HepG2 (cell line): Measurements from ENCODE around the gene MTR. TPM values are rescaled to one million over a fixed set of nuclear protein-coding genes. Genes with fewer than 3 reads are reported as not detected.

Source experiments
- ATAC-seq: fragments of 200-7000 bp; cut with Tn5 transposase; 3 replicates; pipeline ENCODE4 v1.9.1; 2020; ENCODE audit warnings: mild to moderate bottlenecking, moderate library complexity
- BruUV-seq: library from RNA; stranded (reverse); fragments of 400-500 nt; replicated peaks from 2 replicates; lab custom pipeline; 2021; lab: Mats Ljungman, UMichigan
- CTCF ChIA-PET: fragments of 300-600 bp; formaldehyde crosslinking; extraction: SDS; loops from one replicate; lab custom pipeline; 2021; ENCODE audit warnings: low total read pairs, inconsistent platforms, low intra/inter-chr PET ratio; lab: Yijun Ruan, JAX
- POLR2A ChIA-PET: fragments of 350-600 bp; sonication (Branson Sonifier 250); formaldehyde crosslinking; loops from one replicate; lab custom pipeline; 2020; ENCODE audit warnings: antibody characterized with exemption, inconsistent platforms; lab: Yijun Ruan, JAX
- DNase-seq: peaks from one replicate; pipeline ENCODE4 v3.0.0-alpha.2; 2015; ENCODE audit warnings: low spot score
- FAIRE-seq: peaks from 3 replicates; lab custom pipeline; 2011; peaks lifted over from hg19 to GRCh38; lab: Jason Lieb, UNC
- H2AFZ ChIP-seq: one replicate; pipeline ENCODE4 v1.6.1; 2011; ENCODE audit warnings: low read length, inconsistent platforms
- H3K27ac ChIP-seq: fragments of 300-600 bp; 3 replicates; pipeline ENCODE4 v1.8.0; 2011; ENCODE audit warnings: mixed run types, mild to moderate bottlenecking, mixed read lengths, low read length, inconsistent platforms; ENCODE audit not compliant: insufficient read depth; ENCODE audit errors: extremely low read length
- H3K27me3 ChIP-seq, 2 experiments: fragments of 200-600 bp in 1 of 2; 2 replicates in 1 of 2; 3 replicates in 1 of 2; pipeline versions ENCODE4 v1.6.0 to v1.8.0; 2011; ENCODE audit warnings: low read length in 2 of 2, mild to moderate bottlenecking in 2 of 2, moderate library complexity in 2 of 2, inconsistent platforms in 1 of 2; ENCODE audit not compliant: insufficient read depth in 2 of 2, control insufficient read depth in 1 of 2
- H3K36me3 ChIP-seq, 2 experiments: fragments of 200-600 bp in 1 of 2; replicated peaks in 1 of 2; 2 replicates in 1 of 2; 3 replicates in 1 of 2; pipeline versions ENCODE4 v1.5.1 to v1.8.0; 2011; ENCODE audit warnings: low read length in 2 of 2, inconsistent platforms in 1 of 2; ENCODE audit not compliant: insufficient read depth in 2 of 2, control insufficient read depth in 1 of 2
- H3K4me1 ChIP-seq: 2 replicates; pipeline ENCODE4 v1.5.1; 2012; ENCODE audit warnings: low read length, inconsistent platforms; ENCODE audit not compliant: insufficient read depth
- H3K4me2 ChIP-seq: 2 replicates; pipeline ENCODE4 v1.6.0; 2011; ENCODE audit warnings: low read depth, low read length, inconsistent platforms
- H3K4me3 ChIP-seq, 3 experiments: fragments of 200-600 bp in 1 of 3; sonication (generic), shearing (Covaris generic) in 1 of 3; replicated peaks in 1 of 3; 2 replicates each; pipeline ENCODE4 v1.5.1; 2011 to 2016; ENCODE audit warnings: low read length in 3 of 3, inconsistent platforms in 2 of 3, low read depth in 2 of 3, mild to moderate bottlenecking in 2 of 3, control low read depth in 1 of 3, mixed read lengths in 1 of 3; ENCODE audit not compliant: insufficient read depth in 1 of 3
- H3K79me2 ChIP-seq: one replicate; pipeline ENCODE4 v1.6.1; 2011; ENCODE audit warnings: low read length, inconsistent platforms; ENCODE audit not compliant: insufficient read depth
- H3K9ac ChIP-seq: 2 replicates; pipeline ENCODE4 v1.6.0; 2011; ENCODE audit warnings: mild to moderate bottlenecking, low read depth, low read length, inconsistent platforms; ENCODE audit not compliant: insufficient read depth
- H3K9me3 ChIP-seq: 2 replicates; pipeline ENCODE4 v1.5.1; 2012; ENCODE audit warnings: mild to moderate bottlenecking, low read length
- H4K20me1 ChIP-seq: 2 replicates; pipeline ENCODE4 v1.6.0; 2011; ENCODE audit warnings: inconsistent platforms, mild to moderate bottlenecking, low read length, moderate library complexity; ENCODE audit not compliant: insufficient read depth
- MIER3 ChIP-seq: IDR thresholded peaks from 2 replicates; pipeline ENCODE4 v1.6.1; 2016; ENCODE audit warnings: missing compliant biosample characterization, borderline replicate concordance
- WGBS: methylation state at CpG from one replicate; pipeline ENCODE4 v1.1.6; 2017; ENCODE audit warnings: low lambda C conversion rate; 5-methylcytosine and 5-hydroxymethylcytosine counted together
- in situ Hi-C: cut with HindIII; loops from 2 replicates; pipeline ENCODE4 v1.10.0; 2017; ENCODE audit warnings: low pct_unique_long_range_greater_than_20kb; ENCODE audit not compliant: extremely low pct_ligation_motif_present
- intact Hi-C: fragments of 100-400 bp; cut with micrococcal nuclease; formaldehyde crosslinking; loops from one replicate; pipeline ENCODE4 v1.10.0; 2022; ENCODE audit not compliant: unreplicated experiment
- polyA plus RNA-seq, 8 experiments: library from polyadenylated mRNA; depleted of rRNA in 3 of 8; stranded (reverse) in 7 of 8; unstranded in 1 of 8; fragments of >200 nt; fragmentation: Illumina TruSeq in 4 of 8; extraction: Trizol in 4 of 8; gene quantifications; 2 replicates each; pipeline versions ENCODE4 v1.2.1 to v1.2.3, GENCODE V29; 2011 to 2016; ENCODE audit warnings: low read depth in 4 of 8, missing spikeins in 1 of 8, mixed read lengths in 1 of 8; ENCODE audit not compliant: insufficient read depth in 1 of 8
- total RNA-seq, 5 experiments: library from RNA; depleted of rRNA; stranded (reverse); fragments of >200 nt; fragmentation: Illumina TruSeq; extraction: Trizol; gene quantifications; 2 replicates each; pipeline ENCODE4 v1.2.3, GENCODE V29; 2016; ENCODE audit warnings: low read depth in 1 of 5

MTR gene
- total and polyA plus RNA-seq, 2 of the 13 experiments (the other 11 are each of a cell fraction or from before 2014, with no cell fraction given), result 16.3 to 36.1 TPM

- in situ Hi-C loops (no loop called here), intact Hi-C loops (no loop called here)
- DNase-seq (no peak), ATAC-seq (no peak), FAIRE-seq (no peak)
- Histone ChIP-seq H2AFZ (no peak overlapping the region), H3K79me2 (no peaks in the 10 kb centered on the region), H3K9me3 (no peaks in the 10 kb centered on the region), H3K36me3 (no peaks in the 10 kb centered on the region), H3K4me3 (no peak overlapping the region), H3K4me2 (no peak overlapping the region), H3K4me1 (no peaks in the 10 kb centered on the region), H4K20me1 (no peaks in the 10 kb centered on the region), H3K9ac (no peak overlapping the region), H3K27me3 (peaks cover 0 to 5% of the 10 kb centered on the region in 2 experiments; a peak in 2 of 5 replicates), H3K27ac (no peak overlapping the region)
- TF ChIP-seq MIER3, result no peak
- no TSS peak for BruUV-seq
- ChIA-PET CTCF (no interaction called here), POLR2A (no interaction called here)
- WGBS, result 0% methylated on average over 2 of the region's 2 CpGs
Measured at GRCh38 chr1:236953151-236953700, 158.1 kb downstream of the MTR start.

Other genes starting within 250 kb of the MTR start
- 45.8 and 80.3 TPM in 2 replicates for gene HEATR1, start 190.8 kb upstream of the MTR start, total RNA-seq (2016; rRNA removed; fragmentation: Illumina TruSeq; extraction: Trizol)
- gene HEATR1, start 190.8 kb upstream of the MTR start, polyA plus RNA-seq (2011; rRNA removed), result 7.9 and 10.2 TPM in 2 replicates
- 0.04 and 0.25 TPM in 2 replicates for gene ACTN2, start 108.8 kb upstream of the MTR start, total RNA-seq (2016; rRNA removed; fragmentation: Illumina TruSeq; extraction: Trizol)
- gene ACTN2, start 108.8 kb upstream of the MTR start, polyA plus RNA-seq (2011; rRNA removed), result 0.05 and 0.13 TPM in 2 replicates
- not detected in 2 replicates for gene MT1HL1, start 209.1 kb downstream of the MTR start, total RNA-seq (2016; rRNA removed; fragmentation: Illumina TruSeq; extraction: Trizol)
- gene MT1HL1, start 209.1 kb downstream of the MTR start, polyA plus RNA-seq (2011; rRNA removed), result not detected in 2 replicates
- not detected in 2 replicates for gene RYR2, start 246.9 kb downstream of the MTR start, total RNA-seq (2016; rRNA removed; fragmentation: Illumina TruSeq; extraction: Trizol)
- gene RYR2, start 246.9 kb downstream of the MTR start, polyA plus RNA-seq (2011; rRNA removed), result not detected in 2 replicates